ENCODE data around the gene SERINC4. TPM values are rescaled to one million over a fixed set of nuclear protein-coding genes. Genes with fewer than 3 reads are reported as not detected.

The SERINC4 gene
- total and polyA plus RNA-seq, 2 donors (not counting 3 experiments of a cell fraction or from before 2014, with no cell fraction given) = not detected

- peaks cover 52% of the 10 kb centered on the region for H3K79me2 ChIP-seq (ENCODE audit: control insufficient read depth, insufficient read depth, low read length)
- peak overlapping the region in 2 of 3 experiments; percentile 57 to 88 for H3K4me3 ChIP-seq (replicated peaks in 1 of 3; ENCODE audit: insufficient read depth in 1 of 3, low read depth in 1 of 3, low read length in 3 of 3)
- peak overlapping the region; percentile 83 for H3K9ac ChIP-seq (replicated peaks; ENCODE audit: extremely low read depth, insufficient read depth, low read length)
- TF ChIP-seq CTCF (IDR thresholded peaks at IDR 0.05; ENCODE audit: extremely low read depth in 1 of 2, insufficient read depth in 1 of 2, low read depth in 1 of 2, low read length in 2 of 2) = no peak
- TF ChIP-seq POLR2A (IDR thresholded peaks at IDR 0.05; ENCODE audit: low read depth, low read length) = no peak
- no peak for TF ChIP-seq MAX (IDR thresholded peaks at IDR 0.05; ENCODE audit: insufficient read depth, insufficient read length)
- TF ChIP-seq EZH2 (IDR thresholded peaks at IDR 0.05; ENCODE audit: borderline replicate concordance, low read depth, low read length, severe bottlenecking) = no peak
- TF ChIP-seq POLR2AphosphoS5 (IDR thresholded peaks at IDR 0.05; ENCODE audit: insufficient read depth, low read depth, low read length) = no peak
- no peak for TF ChIP-seq MYC (IDR thresholded peaks at IDR 0.05; ENCODE audit: low read depth, low read length)
- BruUV-seq (replicated peaks) = no TSS peak
- peak overlapping the region; percentile 69 for H2AFZ ChIP-seq (ENCODE audit: low read depth, low read length)
- H3K27ac ChIP-seq (ENCODE audit: insufficient read depth, low read depth, low read length) = peak overlapping the region; percentile 15
- dilution Hi-C loops (cut with MboI; ENCODE audit: extremely low pct_ligation_motif_present, low sequenced_read_pairs) = no loop called here
- H3K9me3 ChIP-seq (replicated peaks; ENCODE audit: control insufficient read depth, insufficient read depth, low read length) = no peaks in the 10 kb centered on the region
- no peaks in the 10 kb centered on the region for H4K20me1 ChIP-seq (replicated peaks; ENCODE audit: control insufficient read depth, extremely low read depth, insufficient read depth, low read length)
- peaks cover 19% of the 10 kb centered on the region for H3K4me1 ChIP-seq (ENCODE audit: control insufficient read depth, extremely low read depth, insufficient read depth, low read length)
- FAIRE-seq (no peak), DNase-seq (ENCODE audit: low read depth, low spot score) (peak; percentile 4)
- intact Hi-C loops (cut with micrococcal nuclease) = no loop called here
- ChIA-PET POLR2A (no interaction called here), CTCF (interaction anchor here (1.4 to 2.0 kb wide), 2 partner anchors 9 to 673 kb away, joined by 6 to 9 read pairs; no protein-coding TSS in a partner anchor)
- no peaks in the 10 kb centered on the region for H3K36me3 ChIP-seq (ENCODE audit: control insufficient read depth in 2 of 2, extremely low read depth in 1 of 2, insufficient read depth in 2 of 2, low read length in 2 of 2)
- H3K9me1 ChIP-seq (replicated peaks; ENCODE audit: control insufficient read depth, extremely low read depth, insufficient read depth, low read length) = no peaks in the 10 kb centered on the region
- H3K4me2 ChIP-seq (ENCODE audit: insufficient read depth, low read length) = peak overlapping the region; percentile 93
- H3K27me3 ChIP-seq (ENCODE audit: control insufficient read depth in 2 of 2, insufficient read depth in 2 of 2, low read length in 2 of 2) = no peaks in the 10 kb centered on the region
Measured at GRCh38 chr15:43828061-43828657, 28.1 kb upstream of the SERINC4 start.

All from endothelial cell of umbilical vein (primary cell).